HepG2 (cell line): ENCODE data around the gene SLC39A2. TPM values are rescaled to one million over a fixed set of nuclear protein-coding genes. Genes with fewer than 3 reads are reported as not detected.
A peak's percentile ranks its signal among the peaks of the same experiment; 100 is the strongest.

ENCODE experiments used
- CREM ChIP-seq, 2 experiments: sonication (generic) in 1 of 2; formaldehyde crosslinking in 1 of 2; IDR thresholded peaks; 2 replicates each; pipeline versions ENCODE4 v1.4.0 to v1.6.1; 2016 to 2020; ENCODE audit warnings: antibody characterized with exemption in 1 of 2, mild to moderate bottlenecking in 1 of 2, missing genetic modification reagents in 1 of 2
- HDAC1 ChIP-seq: sonication (generic); formaldehyde crosslinking; IDR thresholded peaks from 2 replicates; pipeline ENCODE4 v1.5.1; 2020; ENCODE audit warnings: mild to moderate bottlenecking, missing genetic modification reagents
- HOXA3 ChIP-seq: sonication (generic); formaldehyde crosslinking; IDR thresholded peaks from 2 replicates; pipeline ENCODE4 v1.5.0; 2020; ENCODE audit warnings: missing genetic modification reagents
- MBD4 ChIP-seq: IDR thresholded peaks from 2 replicates; pipeline ENCODE4 v1.6.1; 2012; ENCODE audit warnings: low read length, inconsistent platforms, borderline replicate concordance
- MTA3 ChIP-seq: sonication (generic); formaldehyde crosslinking; IDR thresholded peaks from 2 replicates; pipeline ENCODE4 v1.4.0; 2020; ENCODE audit warnings: missing genetic modification reagents
- RARG ChIP-seq: sonication (generic); formaldehyde crosslinking; IDR thresholded peaks from 2 replicates; pipeline ENCODE4 v1.4.0; 2020; ENCODE audit warnings: low read depth, mild to moderate bottlenecking, missing genetic modification reagents
- SCMH1 ChIP-seq: sonication (generic); formaldehyde crosslinking; IDR thresholded peaks from 2 replicates; pipeline ENCODE4 v1.9.0; 2021; ENCODE audit warnings: missing genetic modification reagents, mild to moderate bottlenecking, borderline replicate concordance
- TEAD2 ChIP-seq: sonication (generic); formaldehyde crosslinking; IDR thresholded peaks from 2 replicates; pipeline ENCODE4 v1.9.0; 2021; ENCODE audit warnings: missing genetic modification reagents
- ZNF225 ChIP-seq: sonication (generic); formaldehyde crosslinking; IDR thresholded peaks from 2 replicates; pipeline ENCODE4 v1.4.0; 2020; ENCODE audit warnings: mild to moderate bottlenecking, missing genetic modification reagents
- ZNF773 ChIP-seq: sonication (generic); formaldehyde crosslinking; IDR thresholded peaks from 2 replicates; pipeline ENCODE4 v1.4.0; 2020; ENCODE audit warnings: missing genetic modification reagents, borderline replicate concordance
- ZNF780A ChIP-seq: sonication (generic); formaldehyde crosslinking; IDR thresholded peaks from 2 replicates; pipeline ENCODE4 v1.8.0; 2022; ENCODE audit warnings: mild to moderate bottlenecking, missing genetic modification reagents, moderate library complexity
- ZSCAN12 ChIP-seq: sonication (generic); formaldehyde crosslinking; IDR thresholded peaks from 2 replicates; pipeline ENCODE4 v1.9.0; 2021; ENCODE audit warnings: mild to moderate bottlenecking, missing genetic modification reagents
- polyA plus RNA-seq, 8 experiments: library from polyadenylated mRNA; depleted of rRNA in 3 of 8; stranded (reverse) in 7 of 8; unstranded in 1 of 8; fragments of >200 nt; fragmentation: Illumina TruSeq in 4 of 8; extraction: Trizol in 4 of 8; gene quantifications; 2 replicates each; pipeline versions ENCODE4 v1.2.1 to v1.2.3, GENCODE V29; 2011 to 2016; ENCODE audit warnings: low read depth in 4 of 8, missing spikeins in 1 of 8, mixed read lengths in 1 of 8; ENCODE audit not compliant: insufficient read depth in 1 of 8
- total RNA-seq, 5 experiments: library from RNA; depleted of rRNA; stranded (reverse); fragments of >200 nt; fragmentation: Illumina TruSeq; extraction: Trizol; gene quantifications; 2 replicates each; pipeline ENCODE4 v1.2.3, GENCODE V29; 2016; ENCODE audit warnings: low read depth in 1 of 5
- TF ChIP-seq, protein P1 (sequence below): sonication (generic); formaldehyde crosslinking; conservative IDR thresholded peaks from 2 replicates; pipeline ENCODE4 v1.4.0; 2020; ENCODE audit warnings: missing genetic modification reagents
- TF ChIP-seq, protein P2 (sequence below): sonication (generic); formaldehyde crosslinking; IDR thresholded peaks from 2 replicates; pipeline ENCODE4 v1.5.1; 2020; ENCODE audit warnings: missing genetic modification reagents, mild to moderate bottlenecking, borderline replicate concordance
- TF ChIP-seq, protein P3 (sequence below): sonication (generic); formaldehyde crosslinking; IDR thresholded peaks from 2 replicates; pipeline ENCODE4 v1.5.0; 2020; ENCODE audit warnings: missing genetic modification reagents
- TF ChIP-seq, protein P4 (sequence below): sonication (generic); formaldehyde crosslinking; IDR thresholded peaks from 2 replicates; pipeline ENCODE4 v1.5.0; 2020; ENCODE audit warnings: mild to moderate bottlenecking, missing genetic modification reagents
- TF ChIP-seq, protein P5 (sequence below): sonication (generic); formaldehyde crosslinking; IDR thresholded peaks from 2 replicates; pipeline ENCODE4 v1.5.0; 2020; ENCODE audit warnings: mild to moderate bottlenecking, missing genetic modification reagents

The SLC39A2 gene
- total and polyA plus RNA-seq, 2 of the 13 experiments (the other 11 are each of a cell fraction or from before 2014, with no cell fraction given) = 0.08 to 0.11 TPM

DNA sequence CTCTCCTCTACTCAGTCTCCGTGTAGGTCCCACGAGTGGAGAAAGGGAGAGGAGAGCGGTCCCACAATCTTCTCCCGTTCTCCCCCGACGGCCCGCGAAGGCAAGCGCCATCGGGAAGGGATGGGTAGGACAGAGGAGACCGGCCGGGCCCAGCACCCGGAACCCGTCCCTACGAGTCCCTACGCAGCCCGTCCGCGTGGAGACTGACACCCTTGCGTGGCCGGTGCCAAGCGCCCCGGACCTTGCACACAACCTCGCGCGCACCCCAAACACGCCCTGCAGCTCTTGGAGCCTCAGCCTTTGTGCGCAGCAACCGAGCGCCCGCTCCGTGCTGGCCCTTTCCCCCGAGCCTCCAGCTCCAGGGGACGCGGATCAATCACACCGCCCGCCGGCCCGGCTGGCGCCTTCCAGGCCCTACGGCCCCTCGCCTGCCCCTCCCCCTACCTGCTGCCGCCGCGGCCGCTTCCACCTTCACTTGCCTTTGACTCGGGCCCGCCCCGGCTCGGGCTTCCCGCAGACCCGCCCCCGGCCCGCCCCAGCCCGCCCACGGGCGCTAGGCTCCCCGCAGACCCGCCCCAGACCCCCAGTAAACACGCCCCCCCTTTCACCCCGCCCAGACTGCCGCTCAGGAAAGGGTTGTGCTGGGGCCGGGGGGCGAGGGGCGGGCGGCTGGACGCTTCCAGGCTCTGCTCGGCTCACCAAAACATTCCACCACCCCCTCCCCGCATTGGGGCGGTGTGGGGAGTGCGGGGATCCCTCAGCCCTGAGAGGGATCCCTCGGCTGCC is 25.7 kb downstream of the SLC39A2 start, which contains the start of gene NDRG2 (continued):
- TF ChIP-seq, protein P1, sequence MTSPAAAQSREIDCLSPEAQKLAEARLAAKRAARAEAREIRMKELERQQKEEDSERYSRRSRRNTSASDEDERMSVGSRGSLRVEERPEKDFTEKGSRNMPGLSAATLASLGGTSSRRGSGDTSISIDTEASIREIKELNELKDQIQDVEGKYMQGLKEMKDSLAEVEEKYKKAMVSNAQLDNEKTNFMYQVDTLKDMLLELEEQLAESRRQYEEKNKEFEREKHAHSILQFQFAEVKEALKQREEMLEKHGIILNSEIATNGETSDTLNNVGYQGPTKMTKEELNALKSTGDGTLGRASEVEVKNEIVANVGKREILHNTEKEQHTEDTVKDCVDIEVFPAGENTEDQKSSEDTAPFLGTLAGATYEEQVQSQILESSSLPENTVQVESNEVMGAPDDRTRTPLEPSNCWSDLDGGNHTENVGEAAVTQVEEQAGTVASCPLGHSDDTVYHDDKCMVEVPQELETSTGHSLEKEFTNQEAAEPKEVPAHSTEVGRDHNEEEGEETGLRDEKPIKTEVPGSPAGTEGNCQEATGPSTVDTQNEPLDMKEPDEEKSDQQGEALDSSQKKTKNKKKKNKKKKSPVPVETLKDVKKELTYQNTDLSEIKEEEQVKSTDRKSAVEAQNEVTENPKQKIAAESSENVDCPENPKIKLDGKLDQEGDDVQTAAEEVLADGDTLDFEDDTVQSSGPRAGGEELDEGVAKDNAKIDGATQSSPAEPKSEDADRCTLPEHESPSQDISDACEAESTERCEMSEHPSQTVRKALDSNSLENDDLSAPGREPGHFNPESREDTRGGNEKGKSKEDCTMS (CRISPR knock-in tag) = no peak
- TF ChIP-seq ZNF780A (CRISPR knock-in tag) (0 out of 2 replicates have a peak, but pooled peaks have one; percentile 66), CREM (IDR thresholded peaks at IDR 0.05) (no peak), CREM (CRISPR knock-in tag; IDR thresholded peaks at IDR 0.05) (no peak), ZSCAN12 (CRISPR knock-in tag) (no peak), MTA3 (CRISPR knock-in tag) (no peak), TEAD2 (CRISPR knock-in tag) (no peak), RARG (CRISPR knock-in tag) (no peak), ZNF225 (CRISPR knock-in tag) (peak; percentile 74), SCMH1 (no peak), ZNF773 (CRISPR knock-in tag) (peak; percentile 64; the same call in 1 of the 2 replicates), HOXA3 (CRISPR knock-in tag) (peak; percentile 82), HDAC1 (peak; percentile 79), MBD4 (no peak)
- TF ChIP-seq, protein P2, sequence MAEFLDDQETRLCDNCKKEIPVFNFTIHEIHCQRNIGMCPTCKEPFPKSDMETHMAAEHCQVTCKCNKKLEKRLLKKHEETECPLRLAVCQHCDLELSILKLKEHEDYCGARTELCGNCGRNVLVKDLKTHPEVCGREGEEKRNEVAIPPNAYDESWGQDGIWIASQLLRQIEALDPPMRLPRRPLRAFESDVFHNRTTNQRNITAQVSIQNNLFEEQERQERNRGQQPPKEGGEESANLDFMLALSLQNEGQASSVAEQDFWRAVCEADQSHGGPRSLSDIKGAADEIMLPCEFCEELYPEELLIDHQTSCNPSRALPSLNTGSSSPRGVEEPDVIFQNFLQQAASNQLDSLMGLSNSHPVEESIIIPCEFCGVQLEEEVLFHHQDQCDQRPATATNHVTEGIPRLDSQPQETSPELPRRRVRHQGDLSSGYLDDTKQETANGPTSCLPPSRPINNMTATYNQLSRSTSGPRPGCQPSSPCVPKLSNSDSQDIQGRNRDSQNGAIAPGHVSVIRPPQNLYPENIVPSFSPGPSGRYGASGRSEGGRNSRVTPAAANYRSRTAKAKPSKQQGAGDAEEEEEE (CRISPR knock-in tag) = 0 out of 2 replicates have a peak, but pooled peaks have one; percentile 18
- TF ChIP-seq, protein P3, sequence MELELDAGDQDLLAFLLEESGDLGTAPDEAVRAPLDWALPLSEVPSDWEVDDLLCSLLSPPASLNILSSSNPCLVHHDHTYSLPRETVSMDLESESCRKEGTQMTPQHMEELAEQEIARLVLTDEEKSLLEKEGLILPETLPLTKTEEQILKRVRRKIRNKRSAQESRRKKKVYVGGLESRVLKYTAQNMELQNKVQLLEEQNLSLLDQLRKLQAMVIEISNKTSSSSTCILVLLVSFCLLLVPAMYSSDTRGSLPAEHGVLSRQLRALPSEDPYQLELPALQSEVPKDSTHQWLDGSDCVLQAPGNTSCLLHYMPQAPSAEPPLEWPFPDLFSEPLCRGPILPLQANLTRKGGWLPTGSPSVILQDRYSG (CRISPR knock-in tag) = peak; percentile 77; the same call in 1 of the 2 replicates
- TF ChIP-seq, protein P4, sequence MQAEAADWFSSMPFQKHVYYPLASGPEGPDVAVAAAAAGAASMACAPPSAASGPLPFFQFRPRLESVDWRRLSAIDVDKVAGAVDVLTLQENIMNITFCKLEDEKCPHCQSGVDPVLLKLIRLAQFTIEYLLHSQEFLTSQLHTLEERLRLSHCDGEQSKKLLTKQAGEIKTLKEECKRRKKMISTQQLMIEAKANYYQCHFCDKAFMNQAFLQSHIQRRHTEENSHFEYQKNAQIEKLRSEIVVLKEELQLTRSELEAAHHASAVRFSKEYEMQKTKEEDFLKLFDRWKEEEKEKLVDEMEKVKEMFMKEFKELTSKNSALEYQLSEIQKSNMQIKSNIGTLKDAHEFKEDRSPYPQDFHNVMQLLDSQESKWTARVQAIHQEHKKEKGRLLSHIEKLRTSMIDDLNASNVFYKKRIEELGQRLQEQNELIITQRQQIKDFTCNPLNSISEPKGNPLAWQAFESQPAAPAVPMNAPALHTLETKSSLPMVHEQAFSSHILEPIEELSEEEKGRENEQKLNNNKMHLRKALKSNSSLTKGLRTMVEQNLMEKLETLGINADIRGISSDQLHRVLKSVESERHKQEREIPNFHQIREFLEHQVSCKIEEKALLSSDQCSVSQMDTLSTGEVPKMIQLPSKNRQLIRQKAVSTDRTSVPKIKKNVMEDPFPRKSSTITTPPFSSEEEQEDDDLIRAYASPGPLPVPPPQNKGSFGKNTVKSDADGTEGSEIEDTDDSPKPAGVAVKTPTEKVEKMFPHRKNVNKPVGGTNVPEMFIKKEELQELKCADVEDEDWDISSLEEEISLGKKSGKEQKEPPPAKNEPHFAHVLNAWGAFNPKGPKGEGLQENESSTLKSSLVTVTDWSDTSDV (CRISPR knock-in tag) = no peak
- TF ChIP-seq, protein P5, sequence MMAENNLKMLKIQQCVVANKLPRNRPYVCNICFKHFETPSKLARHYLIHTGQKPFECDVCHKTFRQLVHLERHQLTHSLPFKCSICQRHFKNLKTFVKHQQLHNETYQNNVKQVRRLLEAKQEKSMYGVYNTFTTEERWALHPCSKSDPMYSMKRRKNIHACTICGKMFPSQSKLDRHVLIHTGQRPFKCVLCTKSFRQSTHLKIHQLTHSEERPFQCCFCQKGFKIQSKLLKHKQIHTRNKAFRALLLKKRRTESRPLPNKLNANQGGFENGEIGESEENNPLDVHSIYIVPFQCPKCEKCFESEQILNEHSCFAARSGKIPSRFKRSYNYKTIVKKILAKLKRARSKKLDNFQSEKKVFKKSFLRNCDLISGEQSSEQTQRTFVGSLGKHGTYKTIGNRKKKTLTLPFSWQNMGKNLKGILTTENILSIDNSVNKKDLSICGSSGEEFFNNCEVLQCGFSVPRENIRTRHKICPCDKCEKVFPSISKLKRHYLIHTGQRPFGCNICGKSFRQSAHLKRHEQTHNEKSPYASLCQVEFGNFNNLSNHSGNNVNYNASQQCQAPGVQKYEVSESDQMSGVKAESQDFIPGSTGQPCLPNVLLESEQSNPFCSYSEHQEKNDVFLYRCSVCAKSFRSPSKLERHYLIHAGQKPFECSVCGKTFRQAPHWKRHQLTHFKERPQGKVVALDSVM = peak; percentile 51
